Measurements from ENCODE around the gene CADM1. TPM values are rescaled to one million over a fixed set of nuclear protein-coding genes. Genes with fewer than 3 reads are reported as not detected.

CADM1 gene
- total and polyA plus RNA-seq, 9 of the 15 experiments (the other 6 are each of a cell fraction or from before 2014, with no cell fraction given): 0.42 TPM; not detected in 8

- ATAC-seq: no peak
- Histone ChIP-seq H3K9me3 (replicated peaks; ENCODE audit: control insufficient read depth, insufficient read depth, low read depth, low read length) (no peaks in the 10 kb centered on the region), H3K4me2 (ENCODE audit: insufficient read depth, low read length) (no peak overlapping the region), H3K4me1 (replicated peaks in 1 of 2; ENCODE audit: control insufficient read depth in 2 of 2, insufficient read depth in 2 of 2, low read length in 2 of 2) (no peaks in the 10 kb centered on the region), H3K27ac (ENCODE audit: extremely low read depth, low read depth, low read length) (no peak overlapping the region), H3K27me3 (ENCODE audit: control insufficient read depth in 2 of 2, insufficient read depth in 2 of 2, low read length in 2 of 2) (no peaks in the 10 kb centered on the region), H2AFZ (ENCODE audit: low read depth, low read length) (no peak overlapping the region), H3K79me2 (ENCODE audit: control insufficient read depth, insufficient read depth, low read length) (no peaks in the 10 kb centered on the region), H3K36me3 (ENCODE audit: control insufficient read depth, insufficient read depth, low read length) (no peaks in the 10 kb centered on the region), H3K9me1 (ENCODE audit: control insufficient read depth, insufficient read depth, low read length) (no peaks in the 10 kb centered on the region), H4K20me1 (replicated peaks; ENCODE audit: control insufficient read depth, insufficient read depth, low read length) (no peaks in the 10 kb centered on the region), H3K4me3 (no peak overlapping the region), H3K9ac (ENCODE audit: insufficient read depth in 1 of 2, low read depth in 2 of 2, low read length in 2 of 2) (no peak overlapping the region)
- WGBS (ENCODE audit: insufficient coverage, low coverage, missing lambda C conversion rate): 0% methylated on average over 4 of the region's 4 CpGs
- ChIA-PET CTCF (ENCODE audit: low intra/inter-chr PET ratio) (no interaction called here), POLR2A (no interaction called here)
- in situ Hi-C loops (cut with MboI): no loop called here
- intact Hi-C loops (cut with micrococcal nuclease): no loop called here
- no peak for DNase-seq (ENCODE audit: extremely low read depth in 1 of 4, low spot score in 3 of 4)
- no peak for FAIRE-seq
- BruUV-seq (replicated peaks): no TSS peak
- TF ChIP-seq ATF7 (IDR thresholded peaks at IDR 0.05) (no peak), MBD2 (IDR thresholded peaks at IDR 0.05; ENCODE audit: borderline replicate concordance, low read depth) (no peak), JUNB (CRISPR knock-in tag; conservative IDR thresholded peaks at IDR 0.05) (no peak), HDAC3 (IDR thresholded peaks at IDR 0.05; ENCODE audit: borderline replicate concordance, partially characterized antibody) (no peak), NFXL1 (CRISPR knock-in tag; IDR thresholded peaks at IDR 0.05) (no peak), DIDO1 (tag; IDR thresholded peaks at IDR 0.05; ENCODE audit: low read depth) (no peak), ZNF124 (CRISPR knock-in tag; IDR thresholded peaks at IDR 0.05) (no peak), ZNF764 (CRISPR knock-in tag; IDR thresholded peaks at IDR 0.05; ENCODE audit: low read depth) (no peak), REST (IDR thresholded peaks at IDR 0.05; ENCODE audit: borderline replicate concordance) (no peak), REST (CRISPR knock-in tag; IDR thresholded peaks at IDR 0.05; ENCODE audit: low read depth) (no peak)
- TF ChIP-seq, protein P1, sequence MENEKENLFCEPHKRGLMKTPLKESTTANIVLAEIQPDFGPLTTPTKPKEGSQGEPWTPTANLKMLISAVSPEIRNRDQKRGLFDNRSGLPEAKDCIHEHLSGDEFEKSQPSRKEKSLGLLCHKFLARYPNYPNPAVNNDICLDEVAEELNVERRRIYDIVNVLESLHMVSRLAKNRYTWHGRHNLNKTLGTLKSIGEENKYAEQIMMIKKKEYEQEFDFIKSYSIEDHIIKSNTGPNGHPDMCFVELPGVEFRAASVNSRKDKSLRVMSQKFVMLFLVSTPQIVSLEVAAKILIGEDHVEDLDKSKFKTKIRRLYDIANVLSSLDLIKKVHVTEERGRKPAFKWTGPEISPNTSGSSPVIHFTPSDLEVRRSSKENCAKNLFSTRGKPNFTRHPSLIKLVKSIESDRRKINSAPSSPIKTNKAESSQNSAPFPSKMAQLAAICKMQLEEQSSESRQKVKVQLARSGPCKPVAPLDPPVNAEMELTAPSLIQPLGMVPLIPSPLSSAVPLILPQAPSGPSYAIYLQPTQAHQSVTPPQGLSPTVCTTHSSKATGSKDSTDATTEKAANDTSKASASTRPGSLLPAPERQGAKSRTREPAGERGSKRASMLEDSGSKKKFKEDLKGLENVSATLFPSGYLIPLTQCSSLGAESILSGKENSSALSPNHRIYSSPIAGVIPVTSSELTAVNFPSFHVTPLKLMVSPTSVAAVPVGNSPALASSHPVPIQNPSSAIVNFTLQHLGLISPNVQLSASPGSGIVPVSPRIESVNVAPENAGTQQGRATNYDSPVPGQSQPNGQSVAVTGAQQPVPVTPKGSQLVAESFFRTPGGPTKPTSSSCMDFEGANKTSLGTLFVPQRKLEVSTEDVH (IDR thresholded peaks at IDR 0.05; ENCODE audit: low read depth, partially characterized antibody): no peak
Observed at GRCh38 chr11:115241899-115242298, 262.3 kb downstream of the CADM1 start.

Data from K562 (cell line).